IMR-90 (cell line): ENCODE data around the gene BLOC1S4. TPM values are rescaled to one million over a fixed set of nuclear protein-coding genes. Genes with fewer than 3 reads are reported as not detected.

Experiments used
- ATAC-seq: fragments of 200-7000 bp; cut with Tn5 transposase; 2 replicates; pipeline ENCODE4 v1.9.1; 2020; ENCODE audit warnings: low read depth, mild to moderate bottlenecking, moderate library complexity
- BruUV-seq: library from RNA; stranded (reverse); fragments of 400-500 nt; replicated peaks from 2 replicates; lab custom pipeline; 2021; lab: Mats Ljungman, UMichigan
- CTCF ChIA-PET: fragments of 300-600 bp; formaldehyde crosslinking; extraction: SDS; loops from one replicate; lab custom pipeline; 2021; ENCODE audit warnings: antibody characterized with exemption; lab: Yijun Ruan, JAX
- POLR2A ChIA-PET: fragments of 300-600 bp; sonication (Branson Sonifier 250); formaldehyde crosslinking; loops from one replicate; lab custom pipeline; 2022; ENCODE audit warnings: antibody characterized with exemption; ENCODE audit not compliant: unreplicated experiment; lab: Charles Lee
- DNase-seq: peaks from one replicate; pipeline ENCODE4 v3.0.0; 2013
- H2AFZ ChIP-seq: replicated peaks from 2 replicates; pipeline ENCODE3; 2013; ENCODE audit warnings: low read length, mild to moderate bottlenecking; ENCODE audit not compliant: poor library complexity
- H2AK5ac ChIP-seq: 2 replicates; pipeline ENCODE4 v1.6.1; 2013; ENCODE audit warnings: low read depth, low read length, inconsistent platforms
- H2AK9ac ChIP-seq: replicated peaks from 2 replicates; pipeline ENCODE3; 2013; ENCODE audit warnings: mild to moderate bottlenecking, low read depth, low read length, moderate library complexity; ENCODE audit not compliant: poor library complexity
- H2BK120ac ChIP-seq: 2 replicates; pipeline ENCODE4 v1.6.1; 2013; ENCODE audit warnings: low read depth, low read length, inconsistent platforms
- H2BK15ac ChIP-seq: 3 replicates; pipeline ENCODE4 v1.6.1; 2013; ENCODE audit warnings: low read depth, low read length, inconsistent platforms
- H2BK20ac ChIP-seq: 2 replicates; pipeline ENCODE4 v1.6.1; 2013; ENCODE audit warnings: low read depth, mild to moderate bottlenecking, inconsistent platforms, low read length, moderate library complexity
- H2BK5ac ChIP-seq: 2 replicates; pipeline ENCODE4 v1.6.1; 2013; ENCODE audit warnings: mild to moderate bottlenecking, low read depth, low read length, inconsistent platforms; ENCODE audit not compliant: poor library complexity, severe bottlenecking
- H3K14ac ChIP-seq: replicated peaks from 2 replicates; pipeline ENCODE4 v1.6.1; 2013; ENCODE audit warnings: low read depth, low read length, inconsistent platforms
- H3K18ac ChIP-seq: 2 replicates; pipeline ENCODE4 v1.6.1; 2013; ENCODE audit warnings: low read depth, low read length, control low read depth
- H3K23ac ChIP-seq: 2 replicates; pipeline ENCODE4 v1.6.1; 2013; ENCODE audit warnings: low read depth, low read length, inconsistent platforms
- H3K27ac ChIP-seq: 2 replicates; pipeline ENCODE4 v1.5.1; 2013; ENCODE audit warnings: mild to moderate bottlenecking, control low read depth, low read length; ENCODE audit not compliant: insufficient read depth
- H3K27me3 ChIP-seq: 2 replicates; pipeline ENCODE4 v1.6.1; 2013; ENCODE audit warnings: low read length; ENCODE audit not compliant: control insufficient read depth, insufficient read depth
- H3K36me3 ChIP-seq: 2 replicates; pipeline ENCODE4 v1.6.1; 2013; ENCODE audit warnings: low read length, mixed read lengths; ENCODE audit not compliant: control insufficient read depth, insufficient read depth
- H3K4ac ChIP-seq: 2 replicates; pipeline ENCODE4 v1.6.1; 2013; ENCODE audit warnings: low read depth, low read length, inconsistent platforms
- H3K4me1 ChIP-seq: 2 replicates; pipeline ENCODE4 v1.6.1; 2013; ENCODE audit warnings: low read length, mixed read lengths; ENCODE audit not compliant: control insufficient read depth, insufficient read depth
- H3K4me2 ChIP-seq: 2 replicates; pipeline ENCODE4 v1.6.1; 2013; ENCODE audit warnings: low read depth, mild to moderate bottlenecking, control low read depth, low read length, moderate library complexity
- H3K4me3 ChIP-seq: 2 replicates; pipeline ENCODE4 v1.5.1; 2013; ENCODE audit warnings: low read depth, mild to moderate bottlenecking, control low read depth, low read length, moderate library complexity; ENCODE audit not compliant: insufficient read depth
- H3K56ac ChIP-seq: 2 replicates; pipeline ENCODE4 v1.6.1; 2013; ENCODE audit warnings: low read length, inconsistent platforms; ENCODE audit not compliant: insufficient read depth; ENCODE audit errors: extremely low read depth
- H3K79me1 ChIP-seq, 2 experiments: 2 replicates each; pipeline ENCODE4 v1.6.1; 2013; ENCODE audit warnings: low read length in 2 of 2, inconsistent platforms in 1 of 2, low read depth in 1 of 2
- H3K9ac ChIP-seq: 2 replicates; pipeline ENCODE4 v1.6.1; 2013; ENCODE audit warnings: low read depth, low read length, control low read depth
- H3K9me1 ChIP-seq: 2 replicates; pipeline ENCODE4 v1.6.1; 2013; ENCODE audit warnings: low read length, inconsistent platforms; ENCODE audit not compliant: insufficient read depth
- H3K9me3 ChIP-seq: 2 replicates; pipeline ENCODE4 v1.6.1; 2013; ENCODE audit warnings: low read length; ENCODE audit not compliant: control insufficient read depth, insufficient read depth
- H4K20me1 ChIP-seq: 2 replicates; pipeline ENCODE4 v1.6.1; 2013; ENCODE audit warnings: low read length, inconsistent platforms; ENCODE audit not compliant: insufficient read depth
- H4K5ac ChIP-seq: 2 replicates; pipeline ENCODE4 v1.6.1; 2013; ENCODE audit warnings: mild to moderate bottlenecking, low read depth, low read length, control low read depth
- H4K8ac ChIP-seq, 2 experiments: 2 replicates each; pipeline ENCODE4 v1.6.1; 2013; ENCODE audit warnings: low read depth in 2 of 2, low read length in 2 of 2, control low read depth in 1 of 2, inconsistent platforms in 1 of 2
- H4K91ac ChIP-seq: 2 replicates; pipeline ENCODE4 v1.6.1; 2013; ENCODE audit warnings: low read depth, low read length, inconsistent platforms; ENCODE audit not compliant: insufficient read depth
- BHLHE40 ChIP-seq: fragments of 150-350 bp; IDR thresholded peaks from 2 replicates; pipeline ENCODE4 v1.6.1; 2016; ENCODE audit warnings: mild to moderate bottlenecking, low read depth, low read length
- CHD1 ChIP-seq: IDR thresholded peaks from 2 replicates; pipeline ENCODE4 v1.6.1; 2012; ENCODE audit warnings: low read depth, low read length, improper control_type of control experiment
- CTCF ChIP-seq: conservative IDR thresholded peaks from 2 replicates; pipeline ENCODE4 v1.5.1; 2012; ENCODE audit warnings: mild to moderate bottlenecking, low read depth, low read length, improper control_type of control experiment
- FOS ChIP-seq: fragments of 150-350 bp; IDR thresholded peaks from 2 replicates; pipeline ENCODE4 v1.6.1; 2016; ENCODE audit warnings: low read depth, low read length
- MAFK ChIP-seq: IDR thresholded peaks from 2 replicates; pipeline ENCODE4 v1.6.1; 2012; ENCODE audit warnings: low read depth, low read length, improper control_type of control experiment
- MXI1 ChIP-seq: IDR thresholded peaks from 2 replicates; pipeline ENCODE4 v1.6.1; 2012; ENCODE audit warnings: low read depth, mild to moderate bottlenecking, low read length, moderate library complexity, borderline replicate concordance
- RAD21 ChIP-seq: IDR thresholded peaks from 2 replicates; pipeline ENCODE4 v1.6.1; 2012; ENCODE audit warnings: low read length, improper control_type of control experiment
- RCOR1 ChIP-seq: IDR thresholded peaks from 2 replicates; pipeline ENCODE4 v1.6.1; 2012; ENCODE audit warnings: mild to moderate bottlenecking, low read length, improper control_type of control experiment; ENCODE audit not compliant: insufficient replicate concordance
- SMC3 ChIP-seq: fragments of 150-350 bp; IDR thresholded peaks from 2 replicates; pipeline ENCODE4 v1.6.1; 2016; ENCODE audit warnings: low read depth, mild to moderate bottlenecking, antibody characterized with exemption, low read length, moderate library complexity
- USF2 ChIP-seq: fragments of 150-350 bp; IDR thresholded peaks from 2 replicates; pipeline ENCODE4 v1.6.1; 2017; ENCODE audit warnings: mild to moderate bottlenecking, antibody characterized with exemption, low read length, low read depth
- WGBS, 2 experiments: methylation state at CpG; one replicate each; pipeline versions ENCODE4 v1.1.5 to v1.1.7; 2013; ENCODE audit warnings: missing lambda C conversion rate in 2 of 2; ENCODE audit not compliant: insufficient read length in 1 of 2; ENCODE audit errors: extremely low coverage in 2 of 2; 5-methylcytosine and 5-hydroxymethylcytosine counted together
- dilution Hi-C: fragments of 300-500 bp; cut with HindIII; formaldehyde crosslinking; loops from one replicate; pipeline ENCODE4 v1.14.3; 2018; ENCODE audit warnings: low sequenced_read_pairs; ENCODE audit not compliant: unreplicated experiment
- in situ Hi-C: fragments of 300-500 bp; cut with MboI; formaldehyde crosslinking; loops from 3 replicates; pipeline ENCODE4 v1.14.3; 2019; ENCODE audit warnings: low sequenced_read_pairs, inconsistent platforms, mixed read lengths
- intact Hi-C: fragments of 100-400 bp; cut with micrococcal nuclease; formaldehyde crosslinking; loops from 2 replicates; pipeline ENCODE4 v1.10.0; 2022
- polyA plus RNA-seq, 3 experiments: library from polyadenylated mRNA; depleted of rRNA; stranded (reverse); fragments of >200 nt; gene quantifications; 2 replicates each; pipeline ENCODE4 v1.2.3, GENCODE V29; 2012; ENCODE audit warnings: low replicate concordance in 1 of 3
- total RNA-seq: library from RNA; depleted of rRNA; stranded (reverse); fragments of >200 nt; gene quantifications from 2 replicates; pipeline ENCODE4 v1.2.3, GENCODE V29; 2012

BLOC1S4 gene
- total and polyA plus RNA-seq, 2 of the 4 experiments (the other 2 are of a cell fraction): 8.8 to 22.1 TPM

GRCh38 chr4:6688879-6689505, 27.0 kb upstream of the BLOC1S4 start:
- H2BK15ac ChIP-seq: peak overlapping the region; percentile 39; the same call in 2 of the 3 replicates
- dilution Hi-C loops (no loop called here), intact Hi-C loops (no loop called here), in situ Hi-C loops (no loop called here)
- H3K56ac ChIP-seq: peak overlapping the region; percentile 27; the same call in 1 of the 2 replicates
- peak overlapping the region; percentile 63 for H2BK20ac ChIP-seq
- WGBS, 2 experiments: no CpG with 5 or more reads among the region's 23 CpGs
- H3K9me1 ChIP-seq: peaks cover 16% of the 10 kb centered on the region; the same call in 1 of the 2 replicates
- peak overlapping the region; percentile 67 for H3K23ac ChIP-seq
- ATAC-seq (peak; percentile 93), DNase-seq (peak; percentile 94)
- peaks cover 0 to 10% of the 10 kb centered on the region in 2 experiments; a peak in 1 of 4 replicates for H3K79me1 ChIP-seq
- H2BK5ac ChIP-seq: peak overlapping the region; percentile 78
- H3K27me3 ChIP-seq: no peaks in the 10 kb centered on the region
- peak overlapping the region; percentile 87 for H2BK120ac ChIP-seq
- peak overlapping the region; percentile 89 for H4K91ac ChIP-seq
- H4K8ac ChIP-seq: peak overlapping the region; percentile 41 to 97
- H3K4me1 ChIP-seq: peaks cover 23% of the 10 kb centered on the region
- ChIA-PET POLR2A (no interaction called here), CTCF (interaction anchor here (1.2 kb wide), 1 partner anchor 20 kb away, joined by 3 read pairs; the partner anchor contains the start of gene MRFAP1L1)
- H3K36me3 ChIP-seq: no peaks in the 10 kb centered on the region
- no peaks in the 10 kb centered on the region for H4K20me1 ChIP-seq
- H3K4me3 ChIP-seq: no peak overlapping the region
- H2AK9ac ChIP-seq: peak overlapping the region; percentile 80
- H4K5ac ChIP-seq: peak overlapping the region; percentile 95
- H3K9ac ChIP-seq: peak overlapping the region; percentile 47
- no peaks in the 10 kb centered on the region for H3K9me3 ChIP-seq
- H3K27ac ChIP-seq: peak overlapping the region; percentile 85
- peak; percentile 32; the same call in 1 of the 2 replicates for TF ChIP-seq BHLHE40
- TF ChIP-seq RCOR1: no peak
- TF ChIP-seq MAFK: no peak
- peak; percentile 60; the same call in 1 of the 2 replicates for TF ChIP-seq USF2
- peak; percentile 23; the same call in 1 of the 2 replicates for TF ChIP-seq RAD21
- TF ChIP-seq CTCF: peak; percentile 1; the same call in 1 of the 2 replicates
- TF ChIP-seq MXI1: peak; percentile 79
- TF ChIP-seq CHD1: no peak
- peak; percentile 81 for TF ChIP-seq FOS
- TF ChIP-seq SMC3: peak; percentile 30; the same call in 1 of the 2 replicates
- no TSS peak for BruUV-seq
- H3K18ac ChIP-seq: peak overlapping the region; percentile 78
- peak overlapping the region; percentile 86 for H3K4ac ChIP-seq
- H3K14ac ChIP-seq: peak overlapping the region; percentile 84
- H3K4me2 ChIP-seq: peak overlapping the region; percentile 70
- peak overlapping the region; percentile 91 for H2AFZ ChIP-seq
- H2AK5ac ChIP-seq: peak overlapping the region; percentile 89
